GM20000 (cell line): Measurements from ENCODE around the gene PLD5.
"Not testable (repeated sequence)": the region's sequence is repeated elsewhere in the genome, so short reads cannot be mapped to it uniquely, and the experiment has no call there.

Experiments
- DNase-seq: peaks from one replicate; pipeline ENCODE4 v3.0.0; 2012; ENCODE audit warnings: low spot score
- TF ChIP-seq, protein P1 (sequence below): IDR thresholded peaks from 2 replicates; pipeline ENCODE4 v1.5.1; 2012; ENCODE audit warnings: mild to moderate bottlenecking, control low read depth; ENCODE audit errors: extremely low read depth, missing control alignments

Gene PLD5

DNA sequence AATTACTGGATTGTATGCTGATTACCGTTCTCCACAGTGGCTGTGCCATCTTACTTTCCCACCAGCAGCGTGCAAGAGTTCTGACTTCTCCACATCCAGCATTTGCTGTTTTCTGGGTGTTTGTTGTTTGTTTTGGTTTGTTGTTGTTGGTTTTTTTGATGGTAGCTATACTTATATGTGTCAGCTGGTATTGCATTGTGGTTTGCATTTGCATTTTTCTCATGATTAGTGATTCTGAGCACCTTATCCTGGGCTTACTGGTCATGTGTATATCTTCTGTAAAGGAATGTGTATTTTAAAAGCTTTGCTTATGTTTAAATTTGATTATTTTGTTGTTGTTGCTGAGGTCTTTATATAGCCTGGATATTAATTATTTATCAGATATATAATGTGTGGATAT, 458.7 kb downstream of the PLD5 start:
- TF ChIP-seq, protein P1, sequence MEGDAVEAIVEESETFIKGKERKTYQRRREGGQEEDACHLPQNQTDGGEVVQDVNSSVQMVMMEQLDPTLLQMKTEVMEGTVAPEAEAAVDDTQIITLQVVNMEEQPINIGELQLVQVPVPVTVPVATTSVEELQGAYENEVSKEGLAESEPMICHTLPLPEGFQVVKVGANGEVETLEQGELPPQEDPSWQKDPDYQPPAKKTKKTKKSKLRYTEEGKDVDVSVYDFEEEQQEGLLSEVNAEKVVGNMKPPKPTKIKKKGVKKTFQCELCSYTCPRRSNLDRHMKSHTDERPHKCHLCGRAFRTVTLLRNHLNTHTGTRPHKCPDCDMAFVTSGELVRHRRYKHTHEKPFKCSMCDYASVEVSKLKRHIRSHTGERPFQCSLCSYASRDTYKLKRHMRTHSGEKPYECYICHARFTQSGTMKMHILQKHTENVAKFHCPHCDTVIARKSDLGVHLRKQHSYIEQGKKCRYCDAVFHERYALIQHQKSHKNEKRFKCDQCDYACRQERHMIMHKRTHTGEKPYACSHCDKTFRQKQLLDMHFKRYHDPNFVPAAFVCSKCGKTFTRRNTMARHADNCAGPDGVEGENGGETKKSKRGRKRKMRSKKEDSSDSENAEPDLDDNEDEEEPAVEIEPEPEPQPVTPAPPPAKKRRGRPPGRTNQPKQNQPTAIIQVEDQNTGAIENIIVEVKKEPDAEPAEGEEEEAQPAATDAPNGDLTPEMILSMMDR, result no peak

DNA sequence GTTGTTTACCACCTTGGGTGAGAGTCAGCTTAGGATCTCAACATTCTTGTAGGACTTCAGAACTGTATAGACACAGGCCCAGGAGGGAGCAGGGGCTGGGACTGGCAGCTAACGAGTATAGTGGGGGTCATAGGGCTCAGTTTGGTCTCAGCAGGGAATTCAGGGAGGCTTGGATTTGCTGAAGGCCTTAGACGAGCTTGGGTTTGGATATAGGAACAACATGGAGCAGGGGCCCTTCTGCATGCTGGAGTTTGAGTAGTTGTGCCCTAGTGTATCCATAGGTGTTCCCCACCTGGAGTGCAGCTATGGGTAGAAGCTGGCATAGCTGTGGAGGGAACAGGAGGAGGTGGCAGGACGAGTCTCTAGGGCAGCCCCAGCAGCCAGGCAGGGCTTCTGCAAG, 462.2 kb downstream of the PLD5 start:
- TF ChIP-seq, protein P1, result no peak
- no peak for DNase-seq

More for the DNA sequence above, 458.7 kb downstream of the PLD5 start:
- DNase-seq, result no peak

DNA sequence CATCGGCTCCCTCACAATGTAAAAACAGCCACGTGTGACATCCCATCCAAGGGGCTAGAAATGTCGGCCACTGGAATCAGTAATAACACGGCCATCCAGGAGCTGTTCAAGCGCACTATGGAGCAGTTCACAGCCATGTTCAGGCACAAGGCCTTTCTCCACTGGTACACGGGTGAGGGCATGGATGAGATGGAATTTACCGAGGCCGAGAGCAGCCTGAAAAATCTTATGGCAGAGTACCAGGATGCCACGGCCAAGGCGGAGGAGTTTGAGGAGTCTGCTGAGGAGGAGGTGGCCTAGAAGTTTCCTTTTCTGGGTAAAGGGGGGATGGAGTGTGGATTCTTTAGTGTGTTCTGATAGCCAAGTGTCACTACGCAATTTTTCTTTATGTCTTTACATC, 464.5 kb downstream of the PLD5 start:
- no peak for DNase-seq
- TF ChIP-seq, protein P1, result no peak

DNA sequence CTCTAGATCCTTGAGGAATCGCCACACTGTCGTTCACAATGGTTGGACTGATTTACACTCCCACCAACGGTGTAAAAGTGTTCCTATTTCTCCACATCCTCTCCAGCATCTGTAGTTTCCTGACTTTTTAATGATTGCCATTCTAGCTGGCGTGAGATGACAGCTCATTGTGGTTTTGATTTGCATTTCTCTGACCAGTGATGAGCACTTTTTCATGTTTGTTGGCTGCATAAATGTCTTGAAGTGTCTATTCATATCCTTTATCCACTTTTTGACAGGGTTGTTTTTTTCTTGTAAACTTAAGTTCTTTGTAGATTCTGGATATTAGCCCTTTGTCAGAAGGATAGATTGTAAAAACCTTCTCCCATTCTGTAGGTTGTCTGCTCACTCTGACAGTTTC, 465.9 kb downstream of the PLD5 start:
- DNase-seq, result not testable (repeated sequence)

DNA sequence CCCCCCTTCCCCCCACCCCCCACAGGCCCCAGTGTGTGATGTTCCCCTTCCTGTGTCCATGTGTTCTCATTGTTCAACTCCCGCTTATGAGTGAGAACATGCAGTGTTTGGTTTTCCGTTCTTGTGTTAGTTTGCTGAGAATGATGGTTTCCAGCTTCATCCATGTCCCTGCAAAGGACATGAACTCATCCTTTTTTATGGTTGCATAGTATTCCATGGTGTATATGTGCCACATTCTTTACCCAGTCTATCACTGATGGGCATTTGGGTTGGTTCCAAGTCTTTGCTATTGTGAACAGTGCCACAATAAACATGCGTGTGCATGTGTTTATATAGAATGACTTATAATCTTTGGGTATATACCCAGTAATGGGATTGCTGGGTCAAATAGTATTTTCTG, 466.3 kb downstream of the PLD5 start:
- not testable (repeated sequence) for DNase-seq

DNA sequence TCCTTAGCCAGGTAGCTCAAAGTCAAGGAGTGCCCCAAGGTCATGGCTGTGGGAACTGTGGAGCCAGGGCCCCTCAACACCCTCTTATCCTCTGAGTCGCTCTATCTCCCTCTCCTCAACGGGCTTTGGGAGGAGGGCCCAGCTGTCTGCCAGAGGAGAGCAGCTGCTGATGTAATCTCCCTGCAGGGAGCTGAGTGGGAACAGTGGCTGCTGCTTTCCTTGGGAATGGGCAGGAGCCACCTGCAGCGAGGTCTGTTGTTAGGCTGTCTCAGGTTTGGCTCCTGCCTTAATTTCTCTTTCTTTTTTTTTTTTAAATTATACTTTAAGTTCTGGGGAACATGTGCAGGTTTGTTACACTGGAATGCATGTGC, 466.8 kb downstream of the PLD5 start:
- TF ChIP-seq, protein P1, result no peak
- DNase-seq, result no peak

DNA sequence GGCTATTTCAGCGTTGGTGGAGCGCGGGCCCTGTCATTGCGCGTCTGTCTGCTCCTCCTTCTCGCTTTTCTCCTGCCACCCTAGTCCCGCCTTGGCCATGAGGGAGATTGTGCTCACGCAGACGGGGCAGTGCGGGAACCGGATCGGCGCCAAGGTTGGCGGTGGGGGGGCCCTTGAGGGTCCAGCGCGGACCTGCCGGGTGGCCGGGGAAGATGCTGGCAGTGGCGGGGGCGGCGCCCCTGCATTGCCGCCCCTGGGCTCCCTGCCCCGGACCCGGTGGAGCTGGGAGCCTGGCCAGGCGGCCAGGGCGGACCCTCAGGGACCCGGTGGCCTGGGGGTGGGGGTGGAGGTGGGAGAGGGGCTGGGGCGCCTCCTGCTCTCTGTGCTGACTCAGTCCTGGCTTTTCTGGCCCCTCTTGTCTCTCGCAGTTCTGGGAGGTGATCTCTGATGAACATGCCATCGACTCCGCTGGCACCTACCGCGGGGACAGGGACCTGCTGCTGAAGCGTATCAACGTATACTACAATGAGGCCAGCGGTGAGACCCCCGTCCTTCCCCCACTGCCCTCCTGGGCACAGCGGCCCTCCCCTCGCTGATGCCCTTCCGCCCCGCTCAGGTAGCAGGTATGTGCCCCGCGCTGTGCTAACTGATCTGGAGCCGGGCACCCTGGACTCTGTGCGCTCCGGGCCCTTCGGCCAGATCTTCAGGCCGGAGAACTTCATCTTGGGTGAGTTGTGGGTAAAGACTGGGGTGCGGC, 467.3 kb downstream of the PLD5 start:
- DNase-seq, result no peak
- TF ChIP-seq, protein P1, result no peak

DNA sequence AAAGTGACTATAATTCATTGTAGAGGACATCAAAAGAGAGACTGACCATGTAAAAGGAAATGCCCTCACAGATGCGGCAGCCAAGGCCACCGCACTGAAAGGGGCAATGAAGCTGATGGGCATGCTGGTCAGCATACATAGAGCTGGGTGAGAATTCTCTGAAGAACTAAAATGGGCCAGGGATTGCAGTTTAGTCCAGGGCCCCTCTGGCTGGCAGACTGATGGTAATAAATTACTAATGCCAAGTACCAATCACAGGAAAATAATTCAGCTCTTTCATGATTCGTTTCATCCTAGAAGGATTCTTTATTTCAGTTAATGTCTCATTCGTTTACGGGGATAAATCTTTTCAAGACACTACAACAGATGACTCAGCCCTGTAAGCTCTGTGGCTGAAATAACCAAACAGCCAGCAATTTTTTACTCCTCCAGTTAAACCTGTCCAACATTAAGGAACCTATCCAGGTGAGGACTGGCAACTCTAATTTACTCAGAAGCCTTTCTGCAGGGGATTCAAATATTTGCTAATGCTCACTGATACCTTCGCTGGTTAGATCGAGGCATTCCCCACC, 468.7 kb downstream of the PLD5 start:
- no peak for DNase-seq
- TF ChIP-seq, protein P1, result no peak
